Measurements from ENCODE around the gene PDYN.

The PDYN gene

GRCh38 chr20:2026004-2026403 lies 32.1 kb upstream of the PDYN start:
- TF ChIP-seq CTCF (IDR thresholded peaks at IDR 0.05; ENCODE audit: insufficient read depth, low read depth, low read length, missing control alignments): no peak
- DNase-seq (ENCODE audit: low read depth): no peak

GRCh38 chr20:2023151-2023550 lies 29.3 kb upstream of the PDYN start:
- TF ChIP-seq CTCF (IDR thresholded peaks at IDR 0.05; ENCODE audit: insufficient read depth, low read depth, low read length, missing control alignments): peak; percentile 18
- DNase-seq (ENCODE audit: low read depth): peak; percentile 47
- no peak overlapping the region for H3K4me3 ChIP-seq (ENCODE audit: low read length)

More at GRCh38 chr20:2026004-2026403, 32.1 kb upstream of the PDYN start:
- H3K4me3 ChIP-seq (ENCODE audit: low read length): no peak overlapping the region

GRCh38 chr20:2022163-2022562 lies 28.3 kb upstream of the PDYN start:
- DNase-seq (ENCODE audit: low read depth): peak; percentile 82
- no peak overlapping the region for H3K4me3 ChIP-seq (ENCODE audit: low read length)
- TF ChIP-seq CTCF (IDR thresholded peaks at IDR 0.05; ENCODE audit: insufficient read depth, low read depth, low read length, missing control alignments): no peak

- TF ChIP-seq CTCF (IDR thresholded peaks at IDR 0.05; ENCODE audit: insufficient read depth, low read depth, low read length, missing control alignments): no peak
- no peak overlapping the region for H3K4me3 ChIP-seq (ENCODE audit: low read length)
- DNase-seq (ENCODE audit: low read depth): no peak
These were observed 16.7 kb upstream of the PDYN start for GRCh38 chr20:2010533-2010932.

GRCh38 chr20:2006452-2007361 lies 12.8 kb upstream of the PDYN start:
- DNase-seq (ENCODE audit: low read depth): peak; percentile 38
- H3K4me3 ChIP-seq (ENCODE audit: low read length): no peak overlapping the region
- peak; percentile 77 for TF ChIP-seq CTCF (IDR thresholded peaks at IDR 0.05; ENCODE audit: insufficient read depth, low read depth, low read length, missing control alignments)

- H3K4me3 ChIP-seq (ENCODE audit: low read length): no peak overlapping the region
- DNase-seq (ENCODE audit: low read depth): peak; percentile 77
- peak; percentile 11 for TF ChIP-seq CTCF (IDR thresholded peaks at IDR 0.05; ENCODE audit: insufficient read depth, low read depth, low read length, missing control alignments)
These were observed 12.1 kb upstream of the PDYN start for GRCh38 chr20:2005831-2006426.
